Loucy (cell line): ENCODE data around the gene MALAT1.

Source experiments
- EZH2phosphoT487 ChIP-seq: fragments of 200-600 bp; IDR thresholded peaks from 2 replicates; pipeline ENCODE4 v1.6.1; 2018; ENCODE audit warnings: antibody characterized with exemption, mild to moderate bottlenecking, moderate library complexity, borderline replicate concordance
- TF ChIP-seq, protein P1 (sequence below): fragments of 200-600 bp; sonication (generic); conservative IDR thresholded peaks from 2 replicates; pipeline ENCODE4 v1.5.1; 2014; ENCODE audit warnings: mild to moderate bottlenecking, antibody characterized with exemption, low read length

GRCh38 chr11:65482306-65482850 is 16.5 kb upstream of the MALAT1 start:
- no peak for TF ChIP-seq EZH2phosphoT487
- TF ChIP-seq, protein P1, sequence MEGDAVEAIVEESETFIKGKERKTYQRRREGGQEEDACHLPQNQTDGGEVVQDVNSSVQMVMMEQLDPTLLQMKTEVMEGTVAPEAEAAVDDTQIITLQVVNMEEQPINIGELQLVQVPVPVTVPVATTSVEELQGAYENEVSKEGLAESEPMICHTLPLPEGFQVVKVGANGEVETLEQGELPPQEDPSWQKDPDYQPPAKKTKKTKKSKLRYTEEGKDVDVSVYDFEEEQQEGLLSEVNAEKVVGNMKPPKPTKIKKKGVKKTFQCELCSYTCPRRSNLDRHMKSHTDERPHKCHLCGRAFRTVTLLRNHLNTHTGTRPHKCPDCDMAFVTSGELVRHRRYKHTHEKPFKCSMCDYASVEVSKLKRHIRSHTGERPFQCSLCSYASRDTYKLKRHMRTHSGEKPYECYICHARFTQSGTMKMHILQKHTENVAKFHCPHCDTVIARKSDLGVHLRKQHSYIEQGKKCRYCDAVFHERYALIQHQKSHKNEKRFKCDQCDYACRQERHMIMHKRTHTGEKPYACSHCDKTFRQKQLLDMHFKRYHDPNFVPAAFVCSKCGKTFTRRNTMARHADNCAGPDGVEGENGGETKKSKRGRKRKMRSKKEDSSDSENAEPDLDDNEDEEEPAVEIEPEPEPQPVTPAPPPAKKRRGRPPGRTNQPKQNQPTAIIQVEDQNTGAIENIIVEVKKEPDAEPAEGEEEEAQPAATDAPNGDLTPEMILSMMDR = no peak
